ENCODE measurements around the gene SPATS1.
"Not testable (repeated sequence)": the region's sequence is repeated elsewhere in the genome, so short reads cannot be mapped to it uniquely, and the experiment has no call there.

Gene SPATS1

DNA sequence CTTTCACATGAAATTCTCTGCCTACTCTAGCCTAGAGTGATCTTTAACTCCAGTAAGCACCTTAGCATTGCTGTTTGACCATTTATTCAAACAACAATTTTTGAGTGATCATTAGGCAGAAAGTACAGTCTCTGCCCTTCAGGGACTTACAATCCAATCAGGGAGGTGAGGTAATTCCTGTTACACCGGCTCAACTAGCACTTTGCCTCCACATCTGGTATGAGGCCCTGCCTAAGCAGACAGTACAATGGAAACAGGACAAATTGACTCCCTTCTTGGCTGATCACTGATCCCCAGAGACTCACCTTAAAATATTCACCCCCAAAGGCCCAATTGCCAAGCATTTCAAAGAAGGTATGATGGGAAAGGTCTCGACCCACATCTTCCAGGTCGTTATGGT lies 30.7 kb upstream of the SPATS1 start:
- DNase-seq = no peak

DNA sequence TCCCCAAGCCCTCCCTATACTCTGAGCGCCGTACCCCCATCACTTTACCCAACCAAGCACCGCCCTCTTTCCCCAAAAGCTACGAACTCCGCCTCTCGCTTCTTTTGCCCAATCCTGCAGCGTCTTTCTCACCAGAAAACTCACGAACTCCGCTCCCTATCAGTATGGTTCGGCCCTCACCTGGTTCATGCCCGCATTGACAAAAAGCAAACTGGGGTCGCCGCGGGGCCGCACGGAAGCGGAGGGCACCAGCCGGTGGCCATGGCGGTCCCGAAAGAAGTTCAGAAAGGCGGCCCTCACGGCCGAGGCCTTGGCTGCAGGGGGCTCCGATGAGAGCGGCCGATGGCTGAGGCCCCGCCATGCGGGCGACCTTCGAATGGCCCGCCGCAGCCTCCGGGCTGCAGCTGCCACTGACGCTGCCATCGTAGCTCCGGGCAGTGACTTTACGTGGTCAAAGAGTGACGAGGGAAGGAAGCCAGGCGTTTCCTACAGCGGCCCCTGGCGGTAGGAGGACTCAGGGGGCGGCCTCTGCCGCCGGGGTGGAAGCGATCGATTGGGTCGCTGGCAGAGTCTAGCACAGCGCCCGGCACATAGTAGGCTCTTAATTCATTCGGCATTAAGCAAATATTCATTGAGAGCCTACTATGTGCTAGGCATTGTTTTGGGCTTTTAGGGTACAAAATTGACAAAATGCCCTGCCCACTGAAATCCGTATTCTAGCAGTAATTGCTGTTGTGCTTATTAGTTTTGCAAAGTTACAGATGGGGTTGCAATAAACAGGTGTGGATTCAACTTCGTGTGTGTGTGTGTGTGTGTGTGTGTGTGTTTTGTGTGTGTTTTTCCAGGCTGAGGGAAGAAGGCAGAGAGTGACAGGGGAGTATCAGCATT lies 29.3 kb upstream of the SPATS1 start, which contains the start of gene AARS2:
Gene AARS2, minus strand, starts transcription at position 447 of the 888 bp plus-strand sequence. Its CDS starts 24 bp downstream, at position 423.
- DNase-seq = peak; percentile 95

DNA sequence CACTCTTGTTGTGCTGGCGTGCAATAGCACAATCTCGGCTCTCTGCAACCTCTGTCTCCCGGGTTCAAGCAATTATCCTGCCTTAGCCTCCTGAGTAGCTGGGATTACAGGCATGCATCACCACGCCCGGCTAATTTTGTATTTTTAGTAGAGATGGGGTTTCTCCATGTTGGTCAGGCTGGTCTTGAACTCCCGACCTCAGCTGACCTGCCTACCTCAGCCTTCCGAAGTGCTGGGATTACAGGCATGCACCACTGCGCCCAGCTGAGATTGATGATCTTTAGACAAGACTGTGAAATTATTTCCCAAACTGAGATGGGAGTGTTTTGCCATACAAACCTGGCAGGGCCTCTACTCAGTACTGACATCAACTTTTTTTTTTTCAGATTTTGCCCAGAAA lies 27.8 kb upstream of the SPATS1 start:
- DNase-seq = not testable (repeated sequence)

DNA sequence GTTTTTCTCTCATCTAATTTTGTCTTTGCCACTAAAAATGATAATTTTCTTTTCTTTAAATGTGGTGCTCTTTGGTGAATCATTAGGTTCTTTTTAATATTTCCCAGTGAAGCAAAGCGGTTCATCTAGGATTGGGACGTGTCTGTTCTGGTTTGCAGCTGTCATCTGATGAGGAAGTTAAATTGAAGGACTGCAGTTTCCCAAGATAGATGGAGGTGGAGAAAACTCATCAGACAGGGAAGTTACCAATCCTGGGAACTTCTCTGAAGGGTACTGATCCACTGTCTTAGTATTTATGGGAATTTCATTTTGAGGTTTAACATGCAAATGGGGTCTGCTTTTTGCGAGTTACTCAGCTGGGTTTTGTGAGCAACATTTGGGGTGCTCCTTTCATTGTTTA lies 26.9 kb upstream of the SPATS1 start:
- DNase-seq = no peak

DNA sequence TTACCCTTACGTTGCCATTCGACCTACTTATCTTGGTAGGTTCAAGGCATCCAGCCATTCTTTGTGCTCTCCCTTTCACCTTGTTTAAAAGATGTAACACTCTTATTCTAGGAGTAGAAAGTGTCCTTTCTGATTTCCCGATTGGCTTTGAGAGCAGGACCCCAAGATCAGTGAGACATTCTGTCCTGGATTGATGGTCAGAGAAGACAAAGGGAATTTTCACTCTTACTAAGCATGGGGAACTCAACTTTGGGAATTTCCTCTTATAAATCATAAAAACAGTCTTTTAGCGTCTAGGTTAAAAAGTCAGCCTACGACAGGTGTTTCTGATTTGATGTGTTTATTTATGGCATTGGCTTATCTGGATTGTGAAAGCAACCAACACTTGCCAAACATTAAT lies 26.5 kb upstream of the SPATS1 start:
- no peak for DNase-seq

DNA sequence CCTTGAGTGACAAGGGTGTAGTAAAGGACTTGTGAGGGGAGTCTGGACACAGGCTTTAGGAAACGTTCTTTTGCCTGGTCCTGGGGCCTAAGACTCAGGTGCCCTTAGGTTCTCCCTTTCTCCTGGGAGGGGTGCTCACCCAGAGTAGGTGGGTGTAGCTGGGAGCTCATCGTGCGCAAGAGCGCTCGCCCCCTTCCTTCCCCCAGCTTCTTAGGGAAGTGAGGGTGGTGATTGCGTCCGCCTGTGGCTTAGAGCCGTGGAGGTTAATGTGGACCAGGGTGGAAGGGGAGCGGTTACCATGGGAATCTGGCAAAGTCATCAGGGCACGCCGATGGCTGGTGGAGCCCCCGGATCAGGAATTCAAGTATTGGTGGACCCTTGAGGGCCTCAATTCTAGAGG lies 26.0 kb upstream of the SPATS1 start:
- no peak for DNase-seq

DNA sequence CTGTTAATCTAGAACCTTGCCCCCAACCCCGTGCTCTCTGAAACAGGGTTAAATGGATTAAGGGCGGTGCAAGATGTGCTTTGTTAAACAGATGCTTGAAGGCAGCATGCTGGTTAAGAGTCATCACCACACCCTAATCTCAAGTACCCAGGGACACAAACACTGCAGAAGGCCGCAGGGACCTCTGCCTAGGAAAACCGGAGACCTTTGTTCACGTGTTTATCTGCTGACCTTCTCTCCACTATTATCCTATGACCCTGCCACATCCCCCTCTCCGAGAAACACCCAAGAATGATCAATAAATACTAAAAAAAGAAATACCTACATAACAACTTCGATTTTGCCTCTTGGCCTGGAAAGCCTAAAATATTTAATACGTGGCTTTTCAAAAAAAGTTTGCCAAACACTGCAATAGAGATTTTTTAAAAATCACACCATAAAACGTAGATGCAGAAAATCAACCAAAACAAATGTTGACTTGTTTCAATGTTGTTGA lies 25.3 kb upstream of the SPATS1 start:
- not testable (repeated sequence) for DNase-seq

DNA sequence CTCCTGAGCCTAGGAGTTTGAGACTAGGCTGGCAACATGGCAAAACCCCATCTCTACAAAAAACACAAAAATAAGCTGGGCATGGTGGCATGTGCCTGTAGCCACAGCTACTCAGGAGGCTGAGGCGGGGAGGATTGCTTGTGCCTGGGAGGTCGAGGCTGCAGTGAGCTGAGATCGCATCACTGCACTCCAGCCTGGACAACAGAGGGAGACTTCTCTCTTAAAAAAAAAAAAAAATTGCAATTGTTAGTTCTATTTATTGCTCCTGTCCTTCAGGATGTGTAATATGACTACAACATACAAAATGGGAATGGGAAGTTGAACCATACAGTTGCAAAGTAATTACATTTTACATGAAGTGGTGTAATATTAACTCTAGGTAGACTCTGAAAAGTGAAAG lies 21.2 kb upstream of the SPATS1 start:
- no peak for DNase-seq

DNA sequence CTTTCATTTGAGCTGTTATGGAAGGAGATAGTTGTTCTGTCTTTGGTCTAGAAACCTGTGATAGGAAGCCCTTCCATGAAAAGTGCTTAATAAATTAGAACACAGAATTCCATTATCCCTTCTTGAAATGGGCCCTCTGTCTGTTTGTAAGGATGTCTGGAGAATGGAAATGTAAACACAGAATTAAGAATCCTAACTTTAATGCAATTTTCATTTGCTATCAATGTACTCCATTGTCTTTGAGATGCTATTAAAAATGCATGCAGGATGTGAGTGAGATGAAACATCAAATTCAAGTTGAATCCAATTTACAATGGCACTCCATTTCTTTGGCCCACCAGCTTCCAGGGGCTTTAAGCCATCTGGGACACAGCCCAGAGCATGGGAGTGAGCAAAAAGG lies 15.4 kb upstream of the SPATS1 start:
- no peak for DNase-seq

DNA sequence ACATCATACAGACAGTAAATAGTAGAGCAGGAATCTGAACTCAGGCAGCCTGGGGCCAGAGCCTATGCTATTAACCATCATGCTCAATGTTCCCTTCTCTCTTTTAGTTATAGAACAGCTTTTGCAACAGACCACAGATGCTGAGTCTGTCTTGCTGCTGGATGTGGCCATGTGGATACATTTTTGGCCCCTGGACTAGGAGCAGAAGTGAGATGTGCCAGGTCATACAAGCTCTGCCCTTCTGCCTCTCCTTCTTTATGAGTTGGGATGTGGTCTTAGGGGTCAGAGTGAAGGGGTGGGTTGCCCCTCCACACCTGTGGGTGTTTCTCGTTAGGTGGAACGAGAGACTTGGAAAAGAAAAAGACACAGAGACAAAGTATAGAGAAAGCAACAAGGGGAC lies 14.7 kb upstream of the SPATS1 start:
- no peak for DNase-seq

DNA sequence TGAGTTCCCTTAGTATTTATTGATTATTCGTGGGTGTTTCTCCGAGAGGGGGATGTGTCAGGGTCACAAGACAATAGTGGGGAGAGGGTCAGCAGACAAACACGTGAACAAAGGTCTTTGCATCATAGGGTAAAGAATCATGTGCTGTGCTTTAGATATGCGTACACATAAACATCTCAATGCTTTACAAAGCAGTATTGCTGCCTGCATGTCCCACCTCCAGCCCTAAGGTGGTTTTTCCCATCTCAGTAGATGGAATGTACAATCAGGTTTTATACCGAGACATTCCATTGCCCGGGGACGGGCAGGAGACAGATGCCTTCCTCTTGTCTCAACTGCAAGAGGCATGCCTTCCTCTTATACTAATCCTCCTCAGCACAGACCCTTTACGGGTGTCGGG lies 14.2 kb upstream of the SPATS1 start:
- DNase-seq = not testable (repeated sequence)

DNA sequence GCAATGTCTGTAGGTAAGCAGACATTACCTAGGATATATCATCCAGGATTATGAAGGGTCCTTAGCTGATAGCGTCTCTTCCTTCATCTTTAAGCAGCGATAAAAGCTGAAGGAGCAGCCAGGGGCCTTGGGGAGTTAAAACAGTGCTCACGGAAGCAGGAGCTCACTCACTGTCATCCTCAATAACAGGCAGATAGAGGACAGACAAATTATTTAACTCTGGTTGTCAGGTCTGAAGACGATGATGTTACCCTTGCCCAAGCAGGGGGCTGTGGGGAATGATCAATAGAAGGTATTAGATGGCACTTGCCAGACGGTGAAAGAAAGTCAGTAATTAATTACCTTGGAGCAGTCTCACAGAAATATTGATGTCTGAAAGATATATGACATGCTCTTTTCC lies 12.6 kb upstream of the SPATS1 start:
- DNase-seq = no peak

DNA sequence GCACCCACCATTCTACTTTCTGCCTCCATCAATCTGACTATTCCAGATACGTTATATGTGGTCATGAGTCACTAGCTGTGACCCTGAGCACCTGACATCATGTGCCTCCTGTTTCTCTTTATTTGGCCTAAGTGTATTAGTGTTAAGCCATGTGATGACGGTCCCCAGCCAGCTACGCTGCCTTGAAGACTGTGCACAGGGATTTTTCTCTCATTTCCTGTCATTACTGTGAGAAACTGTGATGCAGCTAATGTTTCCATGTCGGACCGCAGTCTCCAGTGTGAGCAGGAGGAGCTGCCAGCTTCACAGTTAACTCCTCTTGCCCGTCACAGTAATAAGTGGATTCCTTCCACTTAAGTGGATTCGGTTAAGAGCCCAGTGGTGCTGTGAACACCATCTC lies 9.9 kb upstream of the SPATS1 start:
- no peak for DNase-seq

DNA sequence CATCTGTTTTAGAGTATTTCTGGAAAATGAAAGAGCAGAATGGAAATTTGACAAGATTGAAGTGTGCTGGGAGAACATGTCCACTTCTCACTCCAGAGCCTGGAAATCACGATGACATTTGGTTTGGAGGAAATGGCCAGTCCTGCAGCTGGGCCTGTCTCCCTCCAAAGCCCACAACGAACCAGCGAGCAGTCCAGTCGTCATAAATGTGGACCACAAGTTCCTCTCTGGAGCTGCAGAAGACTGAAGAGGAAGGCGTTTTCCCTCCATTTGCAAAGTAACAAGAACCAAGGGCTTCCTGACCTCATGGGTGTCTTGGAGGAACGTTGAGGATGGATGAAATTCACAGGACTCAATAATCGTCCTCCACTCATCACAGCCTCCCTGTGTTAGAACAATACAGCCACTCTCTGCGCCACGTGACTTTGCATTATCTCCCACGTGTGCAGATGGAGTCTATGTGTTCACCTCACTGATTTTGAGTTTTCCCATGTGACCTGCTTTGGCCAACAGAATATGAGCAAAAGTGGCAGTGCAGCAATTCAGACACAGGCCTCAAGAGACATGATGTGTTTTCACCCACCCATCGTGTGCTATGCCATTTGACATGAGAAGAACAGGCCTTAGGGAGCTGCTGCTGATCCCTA lies 9.1 kb upstream of the SPATS1 start:
- DNase-seq = no peak

DNA sequence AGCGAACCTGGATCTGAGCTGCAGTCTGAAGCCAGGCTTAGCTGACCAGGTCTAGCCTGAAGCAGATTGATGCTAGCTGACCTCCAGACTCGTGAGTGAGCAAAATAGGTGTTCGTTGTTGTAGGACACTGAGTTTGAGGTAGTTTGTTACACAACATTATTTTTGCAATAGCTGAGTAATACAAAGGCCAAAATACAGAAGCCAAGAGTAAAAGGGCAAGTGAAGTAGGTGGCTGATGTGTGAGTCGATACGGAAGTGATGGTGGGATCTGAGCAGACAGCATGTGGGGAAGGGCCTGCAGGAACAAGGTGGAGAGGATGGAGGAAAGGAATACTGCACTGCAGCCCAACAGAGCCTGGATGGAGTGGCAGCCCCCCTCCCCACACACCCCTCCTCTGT lies 8.5 kb upstream of the SPATS1 start:
- no peak for DNase-seq

DNA sequence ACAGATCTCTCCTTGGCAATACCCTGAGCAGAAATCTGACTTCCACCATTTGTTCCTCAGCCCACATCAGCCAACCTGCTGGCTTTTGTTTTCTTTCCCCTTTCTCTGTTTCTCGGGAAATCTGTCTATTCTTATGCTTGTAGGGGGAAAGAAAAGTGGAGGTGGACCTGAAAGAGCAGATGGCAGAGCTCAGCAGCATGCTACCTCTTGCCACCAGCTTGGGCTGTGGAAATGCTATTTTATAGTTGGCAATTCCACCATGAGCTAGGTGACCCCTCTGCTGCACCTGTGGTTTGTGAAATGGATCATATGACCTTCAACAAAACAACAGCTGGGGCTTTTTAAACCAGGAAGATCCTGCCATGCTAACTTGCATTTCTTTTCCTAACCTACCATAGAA lies 6.8 kb upstream of the SPATS1 start:
- no peak for DNase-seq

DNA sequence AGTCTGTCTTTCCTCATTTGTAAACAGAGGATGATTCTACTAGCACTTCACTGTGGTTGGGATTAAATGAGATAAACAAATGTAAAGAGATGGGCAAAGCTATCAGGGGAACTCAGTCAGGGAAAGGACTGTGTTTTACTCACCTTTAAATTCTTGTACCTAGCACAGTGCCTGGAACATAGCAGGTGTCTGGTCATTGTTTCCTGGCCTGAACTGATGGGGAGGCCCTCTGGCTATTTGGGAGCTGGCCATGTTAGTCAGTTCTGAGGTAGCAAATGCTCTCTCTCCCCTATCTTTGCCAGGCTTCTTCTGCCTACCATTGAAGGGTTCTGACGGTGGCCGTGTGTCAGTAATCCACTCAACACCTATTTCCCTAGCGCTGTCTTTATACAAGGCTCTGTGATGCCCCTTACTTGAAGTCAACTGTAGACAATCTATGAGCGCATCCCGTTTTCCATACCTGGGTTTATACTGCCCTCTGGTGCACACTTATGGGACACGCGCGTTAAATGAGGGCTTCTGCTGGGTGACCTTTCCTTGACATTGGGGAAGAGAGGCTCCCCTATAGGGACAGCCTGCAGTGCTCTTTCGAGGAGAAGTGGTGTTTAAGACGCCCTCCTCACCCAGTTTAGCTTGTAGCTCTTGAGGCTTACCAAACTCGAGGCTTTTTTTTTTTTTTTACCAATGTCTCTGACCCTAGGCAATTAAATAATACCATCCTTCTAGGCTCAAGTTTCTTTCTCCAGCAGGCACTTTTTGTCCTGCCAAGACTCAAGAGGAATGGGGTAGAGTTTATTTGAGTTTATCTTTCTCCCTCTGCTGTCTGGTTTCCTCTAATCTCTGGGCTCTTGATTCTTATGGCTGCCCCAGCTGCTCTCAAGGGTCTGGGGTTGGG lies 4.0 kb upstream of the SPATS1 start:
- peak; percentile 72 for DNase-seq

DNA sequence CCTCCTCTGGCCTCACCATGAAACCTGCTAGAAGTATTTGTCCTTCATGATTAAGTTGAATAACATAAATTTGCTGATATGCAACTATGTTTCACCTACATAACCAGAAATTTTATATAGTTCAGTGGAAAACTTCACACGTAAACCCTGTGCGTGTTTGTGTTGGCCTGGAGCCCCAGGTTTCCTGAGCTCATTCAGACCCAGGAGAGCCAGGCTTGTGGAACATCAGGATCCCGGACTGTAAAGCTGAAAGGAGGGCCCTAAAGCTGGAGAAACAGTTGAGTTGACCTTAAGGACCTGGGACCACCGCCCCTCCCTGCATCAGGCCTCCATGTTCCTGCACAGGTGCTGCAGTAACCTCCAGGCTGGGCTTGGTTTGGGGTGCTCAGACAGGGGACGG lies 3.1 kb upstream of the SPATS1 start:
- no peak for DNase-seq

DNA sequence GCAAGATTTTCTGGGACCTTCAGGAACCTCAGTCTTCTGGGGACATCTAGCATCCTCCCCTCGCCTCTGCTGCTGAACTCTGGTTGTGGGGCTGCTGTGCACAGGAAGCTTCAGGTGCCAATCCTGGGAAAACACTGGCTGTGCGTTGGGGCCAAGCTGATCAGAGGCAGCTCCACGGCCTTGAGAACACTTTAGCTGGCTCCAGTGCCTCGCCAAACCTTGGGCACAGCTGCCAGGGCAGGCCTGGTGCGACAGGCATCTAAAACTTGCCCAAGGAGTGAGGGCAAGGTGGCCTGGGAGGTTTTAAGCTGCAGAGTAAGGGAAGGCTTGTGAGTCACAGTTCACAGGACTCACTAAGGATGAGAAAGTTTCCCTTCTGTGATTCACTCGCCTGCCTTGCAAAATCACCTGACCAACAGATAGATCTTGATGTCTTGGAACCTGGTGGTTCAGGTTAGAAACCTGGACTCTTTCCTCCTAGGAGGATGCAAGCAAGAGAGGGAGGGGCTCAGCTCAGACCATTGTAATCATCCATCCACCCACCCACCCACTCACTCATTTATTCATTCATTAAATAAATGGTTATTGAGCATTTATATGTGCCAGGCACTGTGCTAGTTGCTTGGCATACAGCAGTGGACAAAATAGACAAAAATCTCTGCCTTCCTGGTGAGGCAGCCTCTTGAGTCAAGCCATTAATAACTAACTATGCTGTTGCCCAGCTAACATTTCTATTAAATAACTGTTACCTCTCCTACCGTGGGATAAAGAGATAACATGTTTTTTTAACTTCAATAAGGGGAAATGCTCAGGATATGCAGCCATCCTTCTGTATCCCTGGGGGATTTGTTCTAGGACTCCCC lies 2.5 kb upstream of the SPATS1 start:
- DNase-seq = peak; percentile 19

DNA sequence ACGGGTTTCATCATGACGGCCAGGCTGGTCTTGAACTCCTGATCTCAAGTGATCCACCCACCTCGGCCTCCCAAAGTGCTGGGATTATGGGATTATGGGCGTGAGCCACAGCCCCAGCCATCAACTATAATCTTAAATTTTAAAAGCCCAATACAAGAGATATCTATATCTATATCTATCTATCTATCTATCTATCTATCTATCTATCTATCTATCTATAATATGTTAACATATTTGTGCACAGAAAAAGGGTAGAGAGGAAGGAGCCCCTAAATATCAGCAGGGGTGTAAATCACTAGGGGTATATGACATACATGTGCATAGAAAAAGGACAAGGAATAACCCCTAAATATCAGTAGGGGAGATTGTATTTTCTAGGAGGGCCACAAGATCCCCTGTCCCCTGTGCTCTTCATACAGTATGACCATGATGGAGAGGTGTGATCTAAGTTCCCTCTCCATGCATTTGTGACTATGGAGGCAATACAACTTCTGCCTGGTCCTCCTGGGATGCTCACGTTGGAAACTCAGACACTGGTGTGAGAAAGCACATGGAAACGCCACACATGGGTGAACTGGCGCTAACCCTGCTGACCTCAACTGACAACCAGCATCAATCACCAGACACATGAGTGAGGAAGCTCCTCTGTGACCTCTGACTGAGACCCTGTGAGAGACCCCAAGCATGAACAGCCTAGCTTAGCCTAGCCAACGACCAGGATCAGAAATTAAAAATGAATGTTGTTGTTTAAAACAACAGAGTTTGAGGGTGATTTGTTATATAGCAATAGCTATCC lies 1.2 kb upstream of the SPATS1 start:
- no peak for DNase-seq

DNA sequence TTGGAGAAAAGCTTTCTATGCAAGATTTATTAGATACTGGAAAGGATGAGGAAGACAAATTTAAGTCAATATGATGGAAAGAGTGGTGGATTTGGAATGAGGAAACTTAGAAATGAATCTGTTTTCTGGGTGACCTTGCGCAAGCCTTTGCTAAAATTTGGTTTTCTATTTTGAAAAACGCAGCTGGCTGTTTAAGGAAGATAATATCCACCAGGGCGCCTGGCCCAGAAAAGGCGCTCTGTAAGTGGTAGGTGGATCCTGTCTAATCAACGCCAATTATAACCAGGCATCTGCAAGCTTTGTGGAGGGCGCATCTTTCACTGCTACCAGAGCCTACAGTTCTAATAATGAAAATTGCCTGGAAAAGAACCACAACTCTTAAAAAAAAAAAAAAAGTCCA lies 398 bp upstream of the SPATS1 start:
- DNase-seq = no peak
